ENCODE results near the gene MECR. TPM values are rescaled to one million over a fixed set of nuclear protein-coding genes. Genes with fewer than 3 reads are reported as not detected.

Gene MECR
- polyA plus RNA-seq, 1 donor (not counting 4 experiments of a cell fraction or from before 2014, with no cell fraction given), result 20.7 TPM

GRCh38 chr1:29190718-29191117 lies 40.0 kb downstream of the MECR start:
- H3K4me2 ChIP-seq (ENCODE audit: control insufficient read depth, extremely low read depth, insufficient read depth, low read depth, low read length), result peak overlapping the region; percentile 67
- TF ChIP-seq EZH2 (IDR thresholded peaks at IDR 0.05; ENCODE audit: low read length) (no peak), CTCF (optimal IDR thresholded peaks at IDR 0.05 in 1 of 3, IDR thresholded peaks at IDR 0.05 in 1 of 3, conservative IDR thresholded peaks at IDR 0.05 in 1 of 3; ENCODE audit: extremely low read depth in 1 of 3, insufficient read depth in 2 of 3, low read length in 3 of 3) (no peak)
- peaks cover 11% of the 10 kb centered on the region for H3K4me1 ChIP-seq (ENCODE audit: control insufficient read depth, extremely low read depth, insufficient read depth, low read length)
- H3K9ac ChIP-seq (ENCODE audit: control insufficient read depth, extremely low read depth, insufficient read depth, low read length), result peak overlapping the region; percentile 41
- H2AFZ ChIP-seq (ENCODE audit: control insufficient read depth, low read length), result peak overlapping the region; percentile 40
- H4K20me1 ChIP-seq (ENCODE audit: control insufficient read depth, extremely low read depth, insufficient read depth, low read length), result no peaks in the 10 kb centered on the region
- H3K27ac ChIP-seq (ENCODE audit: control insufficient read depth, insufficient read depth, low read length), result peak overlapping the region; percentile 56
- no peak for DNase-seq (ENCODE audit: low read depth, low spot score)
- no peaks in the 10 kb centered on the region for H3K9me1 ChIP-seq (ENCODE audit: control insufficient read depth, extremely low read depth, insufficient read depth, low read length)
- H3K36me3 ChIP-seq (ENCODE audit: control insufficient read depth in 2 of 2, extremely low read depth in 1 of 2, insufficient read depth in 2 of 2, low read length in 2 of 2), result peaks cover under 1 to 11% of the 10 kb centered on the region in 2 experiments
- no peak for FAIRE-seq
- H3K4me3 ChIP-seq (ENCODE audit: control insufficient read depth in 2 of 3, extremely low read depth in 1 of 3, insufficient read depth in 2 of 3, low read depth in 1 of 3, low read length in 3 of 3), result no peak overlapping the region
- no peaks in the 10 kb centered on the region for H3K79me2 ChIP-seq (ENCODE audit: control insufficient read depth, insufficient read depth, low read length)
- no peaks in the 10 kb centered on the region for H3K9me3 ChIP-seq (ENCODE audit: control insufficient read depth, low read depth, low read length)
- no peaks in the 10 kb centered on the region for H3K27me3 ChIP-seq (ENCODE audit: control insufficient read depth, extremely low read depth, insufficient read depth, low read length)
- dilution Hi-C loops (cut with MboI; ENCODE audit: extremely low pct_ligation_motif_present, low sequenced_read_pairs), result no loop called here

- DNase-seq (ENCODE audit: low read depth, low spot score) (no peak), FAIRE-seq (no peak)
- H3K9ac ChIP-seq (ENCODE audit: control insufficient read depth, extremely low read depth, insufficient read depth, low read length), result no peak overlapping the region
- H3K9me1 ChIP-seq (ENCODE audit: control insufficient read depth, extremely low read depth, insufficient read depth, low read length), result no peaks in the 10 kb centered on the region
- dilution Hi-C loops (cut with MboI; ENCODE audit: extremely low pct_ligation_motif_present, low sequenced_read_pairs), result no loop called here
- no peaks in the 10 kb centered on the region for H3K9me3 ChIP-seq (ENCODE audit: control insufficient read depth, low read depth, low read length)
- H3K27me3 ChIP-seq (ENCODE audit: control insufficient read depth, extremely low read depth, insufficient read depth, low read length), result no peaks in the 10 kb centered on the region
- H3K36me3 ChIP-seq (ENCODE audit: control insufficient read depth in 2 of 2, extremely low read depth in 1 of 2, insufficient read depth in 2 of 2, low read length in 2 of 2), result no peaks in the 10 kb centered on the region
- H3K4me2 ChIP-seq (ENCODE audit: control insufficient read depth, extremely low read depth, insufficient read depth, low read depth, low read length), result no peak overlapping the region
- TF ChIP-seq EZH2 (IDR thresholded peaks at IDR 0.05; ENCODE audit: low read length), result no peak
- TF ChIP-seq CTCF (optimal IDR thresholded peaks at IDR 0.05 in 1 of 3, IDR thresholded peaks at IDR 0.05 in 1 of 3, conservative IDR thresholded peaks at IDR 0.05 in 1 of 3; ENCODE audit: extremely low read depth in 1 of 3, insufficient read depth in 2 of 3, low read length in 3 of 3), result no peak
- H3K27ac ChIP-seq (ENCODE audit: control insufficient read depth, insufficient read depth, low read length), result no peak overlapping the region
- no peaks in the 10 kb centered on the region for H3K79me2 ChIP-seq (ENCODE audit: control insufficient read depth, insufficient read depth, low read length)
- peaks cover 19% of the 10 kb centered on the region for H3K4me1 ChIP-seq (ENCODE audit: control insufficient read depth, extremely low read depth, insufficient read depth, low read length)
- H3K4me3 ChIP-seq (ENCODE audit: control insufficient read depth in 2 of 3, extremely low read depth in 1 of 3, insufficient read depth in 2 of 3, low read depth in 1 of 3, low read length in 3 of 3), result no peak overlapping the region
- no peak overlapping the region for H2AFZ ChIP-seq (ENCODE audit: control insufficient read depth, low read length)
- no peaks in the 10 kb centered on the region for H4K20me1 ChIP-seq (ENCODE audit: control insufficient read depth, extremely low read depth, insufficient read depth, low read length)
Observed at GRCh38 chr1:29186707-29187106, 44.0 kb downstream of the MECR start.

Data from keratinocyte (primary cell).